ENCODE measurements around the gene APOL1.
"Not testable (repeated sequence)": the region's sequence is repeated elsewhere in the genome, so short reads cannot be mapped to it uniquely, and the experiment has no call there.

Gene APOL1

DNA sequence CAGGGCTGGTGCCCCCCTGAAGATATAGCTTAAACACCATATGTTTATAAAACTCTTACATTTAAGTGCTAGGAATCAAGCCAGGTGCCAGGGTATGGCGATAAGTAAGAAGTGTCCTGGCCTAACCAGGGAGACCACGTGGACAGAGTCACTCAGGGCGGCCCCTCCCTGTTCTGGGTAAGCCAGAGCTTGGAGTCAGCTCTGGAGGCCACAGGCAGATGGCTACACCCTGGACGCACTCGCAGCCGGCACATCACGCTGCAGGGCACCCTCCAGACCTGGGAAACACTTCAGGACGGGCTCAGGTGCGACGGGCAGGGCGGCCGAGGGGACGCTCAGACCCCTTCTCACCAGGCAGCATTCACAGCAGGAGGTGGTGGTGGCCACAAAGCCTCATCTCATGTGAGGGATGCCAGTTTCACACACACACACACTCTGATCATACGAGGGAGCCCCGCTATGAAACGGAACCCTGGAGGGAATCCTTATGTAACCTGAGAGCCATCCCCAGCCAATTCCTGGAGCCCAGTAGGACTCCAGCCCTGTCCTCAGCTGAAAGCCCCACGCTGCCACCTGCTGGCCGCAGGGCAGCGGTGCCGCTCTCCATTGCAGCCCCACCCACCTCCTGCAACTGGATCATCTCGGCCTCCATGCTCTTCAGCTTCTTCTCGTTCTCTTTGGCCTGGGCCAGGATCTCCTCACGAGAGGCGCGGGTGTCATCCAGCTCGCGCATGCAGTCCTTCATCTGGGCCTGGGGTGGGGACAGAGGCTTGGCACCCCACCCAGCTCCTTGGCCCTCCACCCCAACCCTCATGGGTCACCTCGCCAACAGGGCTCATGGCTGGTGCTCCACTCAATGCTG is 33.4 kb downstream of the APOL1 start:
- H3K4me1 ChIP-seq (ENCODE audit: control insufficient read depth, insufficient read depth, low read length, unreplicated experiment): no peaks in the 10 kb centered on the region
- no peaks in the 10 kb centered on the region for H3K27me3 ChIP-seq (ENCODE audit: insufficient read depth, low read length)
- H3K27ac ChIP-seq (ENCODE audit: low read depth, low read length): no peak overlapping the region
- no peak overlapping the region for H3K4me3 ChIP-seq (ENCODE audit: low read depth, low read length)
- no peak overlapping the region for H2AFZ ChIP-seq (ENCODE audit: low read length, unreplicated experiment)
- H3K79me2 ChIP-seq (ENCODE audit: control insufficient read depth, insufficient read depth, low read length, unreplicated experiment): peaks cover 2% of the 10 kb centered on the region
- no peaks in the 10 kb centered on the region; the same call in 1 of the 2 replicates for H3K36me3 ChIP-seq (ENCODE audit: insufficient read depth, low read length)

- Histone ChIP-seq H3K36me3 (ENCODE audit: insufficient read depth, low read length) (no peaks in the 10 kb centered on the region; the same call in 1 of the 2 replicates), H3K4me1 (ENCODE audit: control insufficient read depth, insufficient read depth, low read length, unreplicated experiment) (no peaks in the 10 kb centered on the region), H3K27me3 (ENCODE audit: insufficient read depth, low read length) (no peaks in the 10 kb centered on the region), H2AFZ (ENCODE audit: low read length, unreplicated experiment) (no peak overlapping the region), H3K27ac (ENCODE audit: low read depth, low read length) (no peak overlapping the region), H3K4me3 (ENCODE audit: low read depth, low read length) (no peak overlapping the region), H3K79me2 (ENCODE audit: control insufficient read depth, insufficient read depth, low read length, unreplicated experiment) (peaks cover 2% of the 10 kb centered on the region)
Measured at GRCh38 chr22:36287881-36288515, 35.1 kb downstream of the APOL1 start.

GRCh38 chr22:36288571-36289405 is 35.9 kb downstream of the APOL1 start:
- no peaks in the 10 kb centered on the region for H3K4me1 ChIP-seq (ENCODE audit: control insufficient read depth, insufficient read depth, low read length, unreplicated experiment)
- H3K27me3 ChIP-seq (ENCODE audit: insufficient read depth, low read length): no peaks in the 10 kb centered on the region
- no peaks in the 10 kb centered on the region; the same call in 1 of the 2 replicates for H3K36me3 ChIP-seq (ENCODE audit: insufficient read depth, low read length)
- peaks cover 2% of the 10 kb centered on the region for H3K79me2 ChIP-seq (ENCODE audit: control insufficient read depth, insufficient read depth, low read length, unreplicated experiment)
- H2AFZ ChIP-seq (ENCODE audit: low read length, unreplicated experiment): no peak overlapping the region
- no peak overlapping the region for H3K27ac ChIP-seq (ENCODE audit: low read depth, low read length)
- H3K4me3 ChIP-seq (ENCODE audit: low read depth, low read length): no peak overlapping the region

- Histone ChIP-seq H3K27ac (ENCODE audit: low read depth, low read length) (no peak overlapping the region), H3K4me1 (ENCODE audit: control insufficient read depth, insufficient read depth, low read length, unreplicated experiment) (no peaks in the 10 kb centered on the region), H3K4me3 (ENCODE audit: low read depth, low read length) (no peak overlapping the region), H2AFZ (ENCODE audit: low read length, unreplicated experiment) (no peak overlapping the region), H3K36me3 (ENCODE audit: insufficient read depth, low read length) (peaks cover 4% of the 10 kb centered on the region; the same call in 1 of the 2 replicates), H3K27me3 (ENCODE audit: insufficient read depth, low read length) (no peaks in the 10 kb centered on the region), H3K79me2 (ENCODE audit: control insufficient read depth, insufficient read depth, low read length, unreplicated experiment) (peaks cover 2% of the 10 kb centered on the region)
Measured at GRCh38 chr22:36289406-36289870, 36.5 kb downstream of the APOL1 start.

DNA sequence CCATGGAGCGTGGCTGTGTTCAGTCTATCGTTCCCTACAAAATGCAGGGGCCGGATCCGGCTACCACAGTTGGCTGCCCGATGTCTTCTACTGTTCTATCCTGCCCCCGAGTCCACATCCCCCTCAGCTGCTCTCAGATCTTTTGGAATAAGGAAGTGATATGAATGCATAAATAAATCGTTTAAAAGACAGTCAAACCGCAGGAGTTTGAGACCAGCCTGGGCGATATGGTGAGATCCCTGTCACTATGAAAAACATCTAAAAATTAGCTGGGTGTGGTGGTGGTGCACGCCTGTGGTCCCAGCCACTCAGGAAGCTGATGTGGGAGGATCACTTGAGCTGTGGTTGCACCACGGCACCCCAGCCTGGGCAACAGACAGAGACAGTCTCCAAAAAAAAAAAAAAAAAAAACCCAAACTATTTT is 37.0 kb downstream of the APOL1 start:
- not testable (repeated sequence) for H3K36me3 ChIP-seq (ENCODE audit: insufficient read depth, low read length); H3K79me2 ChIP-seq (ENCODE audit: control insufficient read depth, insufficient read depth, low read length, unreplicated experiment); H3K4me1 ChIP-seq (ENCODE audit: control insufficient read depth, insufficient read depth, low read length, unreplicated experiment)

GRCh38 chr22:36290391-36291075 is 37.6 kb downstream of the APOL1 start:
- H3K79me2 ChIP-seq (ENCODE audit: control insufficient read depth, insufficient read depth, low read length, unreplicated experiment); H2AFZ ChIP-seq (ENCODE audit: low read length, unreplicated experiment); H3K27ac ChIP-seq (ENCODE audit: low read depth, low read length); H3K36me3 ChIP-seq (ENCODE audit: insufficient read depth, low read length); H3K27me3 ChIP-seq (ENCODE audit: insufficient read depth, low read length); H3K4me1 ChIP-seq (ENCODE audit: control insufficient read depth, insufficient read depth, low read length, unreplicated experiment); H3K4me3 ChIP-seq (ENCODE audit: low read depth, low read length): not testable (repeated sequence)

More for the DNA sequence above, 37.0 kb downstream of the APOL1 start:
- not testable (repeated sequence) for H3K4me3 ChIP-seq (ENCODE audit: low read depth, low read length); H3K27ac ChIP-seq (ENCODE audit: low read depth, low read length); H2AFZ ChIP-seq (ENCODE audit: low read length, unreplicated experiment); H3K27me3 ChIP-seq (ENCODE audit: insufficient read depth, low read length)

DNA sequence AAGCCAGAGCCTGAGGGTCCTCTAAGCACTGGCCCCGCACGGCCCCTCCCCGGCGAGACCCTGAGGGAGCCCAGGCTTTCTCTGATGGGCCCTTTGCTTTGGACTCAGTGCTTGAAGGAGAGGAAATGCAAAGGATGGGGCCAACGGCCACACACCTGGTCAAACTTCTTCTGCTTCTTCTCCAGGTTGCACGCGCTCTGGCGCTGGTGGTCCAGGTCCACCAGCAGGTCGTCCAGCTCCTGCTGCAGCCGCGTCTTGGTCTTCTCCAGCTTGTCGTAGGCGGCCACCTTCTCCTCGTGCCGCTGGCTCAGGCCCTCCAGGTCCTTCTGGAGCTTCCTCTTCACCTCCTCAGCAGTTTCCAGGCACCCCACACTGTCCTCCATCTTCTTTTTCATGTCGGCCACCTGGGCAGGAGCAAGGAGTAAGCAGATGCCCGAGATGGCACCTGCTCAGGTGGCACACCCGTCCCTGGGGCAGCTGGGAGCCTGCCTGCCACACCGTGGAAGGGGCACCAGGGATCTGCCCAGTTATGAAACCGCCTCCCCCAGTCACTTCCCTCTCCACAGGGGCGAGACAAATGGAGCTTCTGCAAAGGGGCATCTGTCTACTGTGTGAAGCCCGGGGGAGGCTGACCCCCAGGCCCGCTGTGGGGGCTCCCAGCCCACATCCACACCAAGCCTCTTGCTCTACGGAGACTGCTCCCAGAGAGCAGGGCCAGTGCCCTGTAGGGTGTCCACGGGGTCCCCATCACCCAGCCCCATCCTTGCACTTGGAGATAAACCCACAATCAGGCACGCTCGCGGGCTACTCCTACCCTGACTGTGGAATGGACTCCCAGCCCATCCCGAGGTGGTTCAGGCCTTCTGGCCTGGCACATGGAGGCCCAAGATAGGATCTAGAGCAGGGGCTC is 39.2 kb downstream of the APOL1 start:
- H3K4me1 ChIP-seq (ENCODE audit: control insufficient read depth, insufficient read depth, low read length, unreplicated experiment): no peaks in the 10 kb centered on the region

GRCh38 chr22:36292823-36293530 is 40.0 kb downstream of the APOL1 start:
- Histone ChIP-seq H3K27me3 (ENCODE audit: insufficient read depth, low read length) (no peaks in the 10 kb centered on the region), H3K27ac (ENCODE audit: low read depth, low read length) (no peak overlapping the region), H3K4me3 (ENCODE audit: low read depth, low read length) (no peak overlapping the region), H2AFZ (ENCODE audit: low read length, unreplicated experiment) (no peak overlapping the region), H3K36me3 (ENCODE audit: insufficient read depth, low read length) (peaks cover 11% of the 10 kb centered on the region; the same call in 1 of the 2 replicates), H3K4me1 (ENCODE audit: control insufficient read depth, insufficient read depth, low read length, unreplicated experiment) (no peaks in the 10 kb centered on the region), H3K79me2 (ENCODE audit: control insufficient read depth, insufficient read depth, low read length, unreplicated experiment) (no peaks in the 10 kb centered on the region)

More for the DNA sequence above, 39.2 kb downstream of the APOL1 start:
- Histone ChIP-seq H3K27ac (ENCODE audit: low read depth, low read length) (no peak overlapping the region), H3K36me3 (ENCODE audit: insufficient read depth, low read length) (peaks cover 6% of the 10 kb centered on the region; the same call in 1 of the 2 replicates), H2AFZ (ENCODE audit: low read length, unreplicated experiment) (no peak overlapping the region), H3K27me3 (ENCODE audit: insufficient read depth, low read length) (no peaks in the 10 kb centered on the region), H3K79me2 (ENCODE audit: control insufficient read depth, insufficient read depth, low read length, unreplicated experiment) (no peaks in the 10 kb centered on the region), H3K4me3 (ENCODE audit: low read depth, low read length) (no peak overlapping the region)

Data from ACC112 (cell line).